ENCODE measurements around the gene VPREB1. TPM values are rescaled to one million over a fixed set of nuclear protein-coding genes. Genes with fewer than 3 reads are reported as not detected.

The VPREB1 gene
- total RNA-seq, 1 donor from 2014 or later = not detected

- H3K4me3 ChIP-seq = no peak overlapping the region
- H3K27me3 ChIP-seq = peaks cover 39% of the 10 kb centered on the region
- no peak for TF ChIP-seq CTCF (IDR thresholded peaks at IDR 0.05)
- no peaks in the 10 kb centered on the region for H3K36me3 ChIP-seq
- no peaks in the 10 kb centered on the region for H3K9me3 ChIP-seq
- H3K27ac ChIP-seq = no peak overlapping the region
- H3K4me1 ChIP-seq = no peaks in the 10 kb centered on the region
- intact Hi-C loops (cut with DNase I) = no loop called here
- DNase-seq (no peak), ATAC-seq (no peak)
These were observed 46.6 kb upstream of the VPREB1 start for GRCh38 chr22:22197993-22198402.

GRCh38 chr22:22198751-22199150, 45.8 kb upstream of the VPREB1 start:
- Histone ChIP-seq H3K4me3 (no peak overlapping the region), H3K36me3 (no peaks in the 10 kb centered on the region), H3K9me3 (no peaks in the 10 kb centered on the region), H3K4me1 (no peaks in the 10 kb centered on the region), H3K27ac (no peak overlapping the region), H3K27me3 (peaks cover 46% of the 10 kb centered on the region)
- DNase-seq = no peak
- no peak for ATAC-seq
- intact Hi-C loops (cut with DNase I) = no loop called here
- TF ChIP-seq CTCF (IDR thresholded peaks at IDR 0.05) = no peak

- no peak for TF ChIP-seq CTCF (IDR thresholded peaks at IDR 0.05)
- intact Hi-C loops (cut with DNase I) = no loop called here
- no peaks in the 10 kb centered on the region for H3K36me3 ChIP-seq
- H3K4me1 ChIP-seq = no peaks in the 10 kb centered on the region
- no peak overlapping the region for H3K27ac ChIP-seq
- DNase-seq (no peak), ATAC-seq (no peak)
- H3K4me3 ChIP-seq = no peak overlapping the region
- H3K9me3 ChIP-seq = no peaks in the 10 kb centered on the region
- H3K27me3 ChIP-seq = peaks cover 47% of the 10 kb centered on the region
These were observed 45.0 kb upstream of the VPREB1 start for GRCh38 chr22:22199634-22200033.

- intact Hi-C loops (cut with DNase I) = no loop called here
- Histone ChIP-seq H3K36me3 (no peaks in the 10 kb centered on the region), H3K4me3 (no peak overlapping the region), H3K27me3 (peaks cover 45% of the 10 kb centered on the region), H3K4me1 (no peaks in the 10 kb centered on the region), H3K27ac (no peak overlapping the region), H3K9me3 (no peaks in the 10 kb centered on the region)
- ATAC-seq (no peak), DNase-seq (no peak)
- TF ChIP-seq CTCF (IDR thresholded peaks at IDR 0.05) = no peak
These were observed 43.9 kb upstream of the VPREB1 start for GRCh38 chr22:22200569-22201184.

GRCh38 chr22:22201185-22201929, 43.2 kb upstream of the VPREB1 start:
- peak; percentile 79 for ATAC-seq
- Histone ChIP-seq H3K36me3 (no peaks in the 10 kb centered on the region), H3K27me3 (peaks cover 38% of the 10 kb centered on the region), H3K9me3 (no peaks in the 10 kb centered on the region), H3K4me1 (no peaks in the 10 kb centered on the region), H3K4me3 (no peak overlapping the region), H3K27ac (no peak overlapping the region)
- intact Hi-C loops (cut with DNase I) = no loop called here
- peak; percentile 86 for TF ChIP-seq CTCF (IDR thresholded peaks at IDR 0.05)
- peak; percentile 77 for DNase-seq

Data from upper lobe of right lung (tissue), 1 donor.